Endodermal cell (in vitro differentiated cells): ENCODE data around the gene FDPS. TPM values are rescaled to one million over a fixed set of nuclear protein-coding genes. Genes with fewer than 3 reads are reported as not detected.

ENCODE experiments used
- DNase-seq: peaks from one replicate; pipeline ENCODE4 v3.0.0-alpha.2; 2017
- H3K27ac ChIP-seq: 2 replicates; pipeline ENCODE4 v1.5.1; 2013; ENCODE audit warnings: mild to moderate bottlenecking, low read depth, low read length, moderate library complexity
- H3K27me3 ChIP-seq: 2 replicates; pipeline ENCODE4 v1.6.1; 2013; ENCODE audit warnings: mild to moderate bottlenecking, low read length, moderate library complexity; ENCODE audit not compliant: insufficient read depth, control insufficient read depth, poor library complexity, severe bottlenecking
- H3K36me3 ChIP-seq: 2 replicates; pipeline ENCODE4 v1.7.0; 2013; ENCODE audit warnings: mild to moderate bottlenecking, low read length, moderate library complexity; ENCODE audit not compliant: control insufficient read depth, insufficient read depth
- H3K4me1 ChIP-seq: one replicate; pipeline ENCODE4 v1.7.0; 2013; ENCODE audit warnings: low read length; ENCODE audit not compliant: control insufficient read depth, insufficient read depth
- H3K4me3 ChIP-seq: 2 replicates; pipeline ENCODE4 v1.5.1; 2013; ENCODE audit warnings: mild to moderate bottlenecking, low read length, moderate library complexity
- H3K9ac ChIP-seq: 2 replicates; pipeline ENCODE4 v1.6.1; 2013; ENCODE audit warnings: mild to moderate bottlenecking, low read length, moderate library complexity; ENCODE audit not compliant: poor library complexity, severe bottlenecking; ENCODE audit errors: extremely low read depth
- H3K9me3 ChIP-seq: 2 replicates; pipeline ENCODE4 v1.6.1; 2013; ENCODE audit warnings: mild to moderate bottlenecking, low read length, moderate library complexity; ENCODE audit not compliant: control insufficient read depth
- H3K27ac Mint-ChIP-seq: 2 replicates; pipeline ENCODE4 v1.8.0; 2020; ENCODE audit warnings: mixed read lengths
- H3K27me3 Mint-ChIP-seq: 2 replicates; pipeline ENCODE4 v1.8.0; 2021; ENCODE audit warnings: mild to moderate bottlenecking, mixed read lengths; ENCODE audit not compliant: insufficient read depth
- H3K36me3 Mint-ChIP-seq: 2 replicates; pipeline ENCODE4 v1.8.0; 2020; ENCODE audit warnings: low read depth, mixed read lengths
- H3K4me1 Mint-ChIP-seq: 2 replicates; pipeline ENCODE4 v1.8.0; 2020; ENCODE audit warnings: mixed read lengths
- H3K4me3 Mint-ChIP-seq: 2 replicates; pipeline ENCODE4 v1.8.0; 2020; ENCODE audit warnings: mild to moderate bottlenecking, moderate library complexity, mixed read lengths
- H3K9me3 Mint-ChIP-seq: 2 replicates; pipeline ENCODE4 v1.8.0; 2020; ENCODE audit warnings: mild to moderate bottlenecking, mixed read lengths
- CTCF ChIP-seq: fragments of 200-600 bp; sonication (generic); conservative IDR thresholded peaks from 2 replicates; pipeline ENCODE4 v1.5.0; 2021; ENCODE audit warnings: antibody characterized with exemption, mild to moderate bottlenecking
- WGBS, 2 experiments: methylation state at CpG; one replicate each; pipeline versions ENCODE4 v1.1.5 to v1.1.7; 2013; ENCODE audit warnings: missing lambda C conversion rate in 2 of 2, mixed read lengths in 1 of 2; ENCODE audit not compliant: insufficient coverage in 1 of 2, insufficient read length in 1 of 2; 5-methylcytosine and 5-hydroxymethylcytosine counted together
- long read RNA-seq, 4 experiments: library from polyadenylated mRNA in 2 of 4; library from RNA in 1 of 4; library from capped mRNA in 1 of 4; stranded (forward) in 3 of 4; unstranded in 1 of 4; transcript quantifications; one replicate each; pipeline ENCODE4 v2.0.0, GENCODE V29; 2020 to 2021; ENCODE audit warnings: inconsistent platforms in 1 of 4
- polyA plus RNA-seq, 2 experiments: library from polyadenylated mRNA; stranded (reverse); fragments of 50-300 nt; gene quantifications; one replicate each; pipeline ENCODE4 v1.2.3, GENCODE V29; 2013
- total RNA-seq, 2 donors: library from RNA; stranded (reverse); fragmentation: NEBNext Ultra II Directional in 1 of 2; extraction: Animal tissue kit (Norgen Biotek cat#: 25700) in 1 of 2; gene quantifications; 2 replicates in 1 of 2; 3 replicates in 1 of 2; pipeline ENCODE4 v1.2.1, GENCODE V29; 2021

Gene FDPS
- 100 to 1,000 TPM; 247 to 250 TPM for total RNA-seq
- polyA plus RNA-seq (2013, experiment 1 of 2) = 597 TPM
- 604 TPM for polyA plus RNA-seq (2013, experiment 2 of 2)
- long read RNA-seq, experiment 1, transcript FDPS-203 (10 exons, 1,256 nt) = minor isoform, 6 of 91 reads
- long read RNA-seq, experiment 1, transcript FDPS-206 (10 exons, 1,178 nt) = major isoform, 8 of 91 reads
- long read RNA-seq, experiment 1, partial matches to known transcripts = 51 of 91 reads
- long read RNA-seq, experiment 1, other reads (novel, unspliced or antisense) = 17 of 91 reads
- long read RNA-seq, experiment 2, transcript FDPS-203 (10 exons, 1,256 nt) = minor isoform, 54 of 211 reads
- long read RNA-seq, experiment 2, transcript FDPS-206 (10 exons, 1,178 nt) = major isoform, 79 of 211 reads
- long read RNA-seq, experiment 2, transcript FDPS-221 (10 exons, 1,198 nt) = minor isoform, 26 of 211 reads
- long read RNA-seq, experiment 2, transcript FDPS-202 (11 exons, 1,431 nt) = minor isoform, 6 of 211 reads
- long read RNA-seq, experiment 2, partial matches to known transcripts = 7 of 211 reads
- long read RNA-seq, experiment 2, other reads (novel, unspliced or antisense) = 34 of 211 reads
- long read RNA-seq, experiment 3, transcript FDPS-221 (10 exons, 1,198 nt) = minor isoform, 23 of 352 reads
- long read RNA-seq, experiment 3, transcript FDPS-206 (10 exons, 1,178 nt) = minor isoform, 108 of 352 reads
- long read RNA-seq, experiment 3, transcript FDPS-203 (10 exons, 1,256 nt) = major isoform, 110 of 352 reads
- long read RNA-seq, experiment 3, transcript FDPS-202 (11 exons, 1,431 nt) = minor isoform, 16 of 352 reads
- long read RNA-seq, experiment 3, partial matches to known transcripts = 17 of 352 reads
- long read RNA-seq, experiment 3, other reads (novel, unspliced or antisense) = 67 of 352 reads
- long read RNA-seq, experiment 4, transcript FDPS-202 (11 exons, 1,431 nt) = minor isoform, 20 of 828 reads
- long read RNA-seq, experiment 4, transcript FDPS-206 (10 exons, 1,178 nt) = major isoform, 263 of 828 reads
- long read RNA-seq, experiment 4, transcript FDPS-203 (10 exons, 1,256 nt) = minor isoform, 249 of 828 reads
- long read RNA-seq, experiment 4, transcript FDPS-221 (10 exons, 1,198 nt) = minor isoform, 92 of 828 reads
- long read RNA-seq, experiment 4, partial matches to known transcripts = 82 of 828 reads
- long read RNA-seq, experiment 4, other reads (novel, unspliced or antisense) = 113 of 828 reads

GRCh38 chr1:155308493-155309422 is at the start of gene FDPS:
FDPS (plus strand) TSS chr1:155308866; CDS start chr1:155309790, 924 bp downstream.
- H3K9me3 ChIP-seq = no peaks in the 10 kb centered on the region
- H3K4me3 Mint-ChIP-seq = peak within 1 kb of the TSS; percentile 95
- H3K27ac ChIP-seq = peak within 1 kb of the TSS; percentile 90
- peaks cover 6% of the 10 kb centered on the region for H3K4me1 Mint-ChIP-seq
- H3K4me3 ChIP-seq = peak within 1 kb of the TSS; percentile 99
- H3K36me3 Mint-ChIP-seq = peaks cover 32% of the 10 kb centered on the region
- H3K27ac Mint-ChIP-seq = peak within 1 kb of the TSS; percentile 98
- peaks cover 23% of the 10 kb centered on the region for H3K36me3 ChIP-seq
- 0 to 1% methylated on average over 39 to 51 of the region's 51 CpGs for WGBS, 2 experiments
- H3K27me3 ChIP-seq = no peaks in the 10 kb centered on the region
- DNase-seq = peak; percentile 99
- H3K4me1 ChIP-seq = peaks cover 4% of the 10 kb centered on the region
- H3K9me3 Mint-ChIP-seq = no peaks in the 10 kb centered on the region
- TF ChIP-seq CTCF = no peak
- H3K27me3 Mint-ChIP-seq = peaks cover 2% of the 10 kb centered on the region
- H3K9ac ChIP-seq = peak within 1 kb of the TSS; percentile 92

- H3K36me3 Mint-ChIP-seq = peaks cover 46% of the 10 kb centered on the region
- no peak for TF ChIP-seq CTCF
Observed at GRCh38 chr1:155260276-155260675, 48.4 kb upstream of the FDPS start.

More at GRCh38 chr1:155260276-155260675, 48.4 kb upstream of the FDPS start:
- WGBS, 2 experiments = 96 to 100% methylated on average over 3 to 5 of the region's 5 CpGs
- Histone ChIP-seq H3K4me3 (no peak overlapping the region), H3K4me1 (no peaks in the 10 kb centered on the region), H3K9ac (no peak overlapping the region), H3K9me3 (no peaks in the 10 kb centered on the region), H3K27ac (no peak overlapping the region), H3K36me3 (peaks cover 43% of the 10 kb centered on the region), H3K27me3 (no peaks in the 10 kb centered on the region)
- Mint-ChIP-seq H3K4me3 (no peak overlapping the region), H3K27ac (peak overlapping the region; percentile 64), H3K9me3 (no peaks in the 10 kb centered on the region), H3K4me1 (peaks cover 17% of the 10 kb centered on the region), H3K27me3 (no peaks in the 10 kb centered on the region)
- no peak for DNase-seq
